K562 treated with DMSO at 1 percent for 48 hours (cell line): Measurements from ENCODE around the gene CCDC180. TPM values are rescaled to one million over a fixed set of nuclear protein-coding genes. Genes with fewer than 3 reads are reported as not detected.

Source experiments
- total RNA-seq: library from RNA; unstranded; fragments of 300-600 nt; gene quantifications from 2 replicates; pipeline ENCODE4 v1.2.3, GENCODE V29; 2022; ENCODE audit warnings: low replicate concordance; ENCODE audit errors: extremely low read depth

Gene CCDC180
- total RNA-seq = not detected in 2 replicates

GRCh38 chr9:97307500-97308163, at the start of gene CCDC180:
Gene CCDC180, plus strand, starts transcription at chr9:97307659. Its CDS starts 405 bp downstream, at chr9:97308064.

Other genes with a start within 250 kb of the CCDC180 start
- gene TDRD7, start 104.4 kb downstream of the CCDC180 start, total RNA-seq = not detected in 2 replicates
- gene TMOD1, start 194.0 kb downstream of the CCDC180 start, total RNA-seq = not detected in 2 replicates